GM12878 (cell line): ENCODE measurements around the gene MYH10. TPM values are rescaled to one million over a fixed set of nuclear protein-coding genes. Genes with fewer than 3 reads are reported as not detected.

Experiments used
- BRCA1 ChIP-seq: IDR thresholded peaks from 2 replicates; pipeline ENCODE4 v1.6.1; 2011; ENCODE audit warnings: low read depth, low read length, improper control_type of control experiment
- CBX3 ChIP-seq: fragments of 200-600 bp; sonication (generic); IDR thresholded peaks from 2 replicates; pipeline ENCODE4 v1.6.1; 2016; ENCODE audit warnings: low read depth, borderline replicate concordance
- ELK1 ChIP-seq: IDR thresholded peaks from 2 replicates; pipeline ENCODE4 v1.6.1; 2012; ENCODE audit warnings: low read depth, low read length, improper control_type of control experiment
- EP300 ChIP-seq, 2 experiments: fragments of 150-350 bp in 1 of 2; IDR thresholded peaks; 2 replicates each; pipeline ENCODE4 v1.6.1; 2011 to 2012; ENCODE audit warnings: low read depth in 2 of 2, low read length in 2 of 2, borderline replicate concordance in 1 of 2, improper control_type of control experiment in 1 of 2, inconsistent platforms in 1 of 2; ENCODE audit not compliant: control insufficient read depth in 1 of 2
- IRF5 ChIP-seq: fragments of 450-650 bp; IDR thresholded peaks from 2 replicates; pipeline ENCODE4 v1.6.1; 2017; ENCODE audit warnings: borderline replicate concordance
- MEF2A ChIP-seq: IDR thresholded peaks from 2 replicates; pipeline ENCODE4 v1.6.1; 2011; ENCODE audit warnings: low read depth, mild to moderate bottlenecking, low read length, moderate library complexity; ENCODE audit not compliant: insufficient read depth
- MEF2B ChIP-seq: fragments of 450-650 bp; IDR thresholded peaks from 2 replicates; pipeline ENCODE4 v1.6.1; 2018; ENCODE audit warnings: mild to moderate bottlenecking, moderate library complexity; ENCODE audit not compliant: partially characterized antibody, poor library complexity, severe bottlenecking
- PAX8 ChIP-seq: fragments of 450-650 bp; IDR thresholded peaks from 2 replicates; pipeline ENCODE4 v1.6.1; 2017; ENCODE audit warnings: mild to moderate bottlenecking, moderate library complexity
- POLR2AphosphoS5 ChIP-seq: IDR thresholded peaks from 2 replicates; pipeline ENCODE4 v1.6.1; 2011; ENCODE audit warnings: mild to moderate bottlenecking, low read length, inconsistent platforms
- RAD21 ChIP-seq: IDR thresholded peaks from 2 replicates; pipeline ENCODE4 v1.6.1; 2011; ENCODE audit warnings: mild to moderate bottlenecking, low read depth, low read length, moderate library complexity; ENCODE audit not compliant: insufficient read depth
- RFX5 ChIP-seq: IDR thresholded peaks from 2 replicates; pipeline ENCODE4 v1.6.1; 2011; ENCODE audit warnings: low read depth, low read length, improper control_type of control experiment
- RUNX3 ChIP-seq: IDR thresholded peaks from 2 replicates; pipeline ENCODE4 v1.6.1; 2012; ENCODE audit warnings: low read length, inconsistent platforms
- SIN3A ChIP-seq: IDR thresholded peaks from 2 replicates; pipeline ENCODE4 v1.6.1; 2012; ENCODE audit warnings: low read depth, low read length, improper control_type of control experiment
- USF2 ChIP-seq: IDR thresholded peaks from 2 replicates; pipeline ENCODE4 v1.6.1; 2011; ENCODE audit warnings: low read depth, low read length, improper control_type of control experiment, borderline replicate concordance
- YBX1 ChIP-seq: fragments of 450-650 bp; IDR thresholded peaks from 2 replicates; pipeline ENCODE4 v1.6.1; 2016; ENCODE audit warnings: antibody characterized with exemption
- ZBED1 ChIP-seq: IDR thresholded peaks from 2 replicates; pipeline ENCODE4 v1.6.1; 2016; ENCODE audit warnings: borderline replicate concordance
- ZBTB11 ChIP-seq: fragments of 450-650 bp; formaldehyde crosslinking; IDR thresholded peaks from 2 replicates; pipeline ENCODE4 v1.5.0; 2022; ENCODE audit warnings: mild to moderate bottlenecking, missing genetic modification characterization
- ZBTB4 ChIP-seq: fragments of 450-650 bp; formaldehyde crosslinking; IDR thresholded peaks from 2 replicates; pipeline ENCODE4 v1.4.0; 2022; ENCODE audit warnings: mild to moderate bottlenecking, moderate library complexity
- ZNF622 ChIP-seq: fragments of 450-650 bp; IDR thresholded peaks from 2 replicates; pipeline ENCODE4 v1.6.1; 2017; ENCODE audit warnings: mild to moderate bottlenecking, inconsistent platforms
- polyA plus RNA-seq, 11 experiments: library from polyadenylated mRNA; depleted of rRNA in 4 of 11; unstranded in 6 of 11; stranded (reverse) in 5 of 11; fragments of >200 nt; fragmentation: Nextera tagmentation in 4 of 11; fragmentation: Illumina TruSeq in 1 of 11; extraction: Ambion mirVana in 4 of 11; extraction: Trizol in 1 of 11; gene quantifications; 1 replicate in 1 of 11; 2 replicates in 10 of 11; pipeline versions ENCODE4 v1.2.1 to v1.2.3, GENCODE V29; 2011 to 2016; ENCODE audit warnings: inconsistent platforms in 2 of 11, missing spikeins in 2 of 11, low read depth in 1 of 11
- total RNA-seq, 4 experiments: library from RNA; depleted of rRNA in 3 of 4; stranded (reverse); fragments of >200 nt in 3 of 4; fragmentation: Illumina TruSeq in 1 of 4; extraction: Trizol in 1 of 4; gene quantifications; 2 replicates each; pipeline versions ENCODE4 v1.2.1 to v1.2.3, GENCODE V29; 2013 to 2021

The MYH10 gene
- total and polyA plus RNA-seq, 10 of the 15 experiments (the other 5 are each of a cell fraction or from before 2014, with no cell fraction given): 0.33 to 7.1 (median 1.0) TPM

GRCh38 chr17:8630802-8631553 is 453 bp upstream of the MYH10 start (continued):
- TF ChIP-seq ZBTB4 (CRISPR knock-in tag) (no peak), PAX8 (no peak), POLR2AphosphoS5 (no peak), ELK1 (no peak), YBX1 (no peak), CBX3 (no peak), ZBED1 (no peak), EP300 (IDR thresholded peaks at IDR 0.05; ENCODE audit: borderline replicate concordance in 1 of 2, control insufficient read depth in 1 of 2, low read depth in 2 of 2, low read length in 2 of 2) (no peak), SIN3A (no peak), RUNX3 (no peak), ZNF622 (no peak), IRF5 (no peak), RFX5 (no peak), USF2 (no peak), MEF2A (no peak), ZBTB11 (CRISPR knock-in tag) (no peak), MEF2B (no peak), RAD21 (no peak), BRCA1 (no peak)
